Breast epithelium (tissue), 3 donors: ENCODE measurements around the gene SEMA4D.

Experiments
- POLR2A ChIP-seq: fragments of 450-650 bp; IDR thresholded peaks from one replicate; pipeline ENCODE4 v1.6.1; 2016; ENCODE audit warnings: antibody characterized with exemption, mild to moderate bottlenecking, moderate library complexity
- POLR2AphosphoS5 ChIP-seq, 3 donors: sonication (generic); formaldehyde crosslinking; IDR thresholded peaks; one replicate each; pipeline ENCODE4 v1.6.1; 2017; ENCODE audit warnings: antibody characterized with exemption in 3 of 3
- TF ChIP-seq, protein P1 (sequence below), 3 donors: fragments of 450-650 bp; IDR thresholded peaks; one replicate each; pipeline ENCODE4 v1.5.1; 2016 to 2017; ENCODE audit warnings: antibody characterized with exemption in 3 of 3, mild to moderate bottlenecking in 3 of 3, moderate library complexity in 3 of 3

- TF ChIP-seq, protein P1, sequence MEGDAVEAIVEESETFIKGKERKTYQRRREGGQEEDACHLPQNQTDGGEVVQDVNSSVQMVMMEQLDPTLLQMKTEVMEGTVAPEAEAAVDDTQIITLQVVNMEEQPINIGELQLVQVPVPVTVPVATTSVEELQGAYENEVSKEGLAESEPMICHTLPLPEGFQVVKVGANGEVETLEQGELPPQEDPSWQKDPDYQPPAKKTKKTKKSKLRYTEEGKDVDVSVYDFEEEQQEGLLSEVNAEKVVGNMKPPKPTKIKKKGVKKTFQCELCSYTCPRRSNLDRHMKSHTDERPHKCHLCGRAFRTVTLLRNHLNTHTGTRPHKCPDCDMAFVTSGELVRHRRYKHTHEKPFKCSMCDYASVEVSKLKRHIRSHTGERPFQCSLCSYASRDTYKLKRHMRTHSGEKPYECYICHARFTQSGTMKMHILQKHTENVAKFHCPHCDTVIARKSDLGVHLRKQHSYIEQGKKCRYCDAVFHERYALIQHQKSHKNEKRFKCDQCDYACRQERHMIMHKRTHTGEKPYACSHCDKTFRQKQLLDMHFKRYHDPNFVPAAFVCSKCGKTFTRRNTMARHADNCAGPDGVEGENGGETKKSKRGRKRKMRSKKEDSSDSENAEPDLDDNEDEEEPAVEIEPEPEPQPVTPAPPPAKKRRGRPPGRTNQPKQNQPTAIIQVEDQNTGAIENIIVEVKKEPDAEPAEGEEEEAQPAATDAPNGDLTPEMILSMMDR (IDR thresholded peaks at IDR 0.05): no peak
- TF ChIP-seq POLR2AphosphoS5 (IDR thresholded peaks at IDR 0.05) (no peak), POLR2A (no peak)
Measured at GRCh38 chr9:89425024-89425805, 72.7 kb downstream of the SEMA4D start.
